ENCODE data around the gene CCDC60.

CCDC60 gene

GRCh38 chr12:119440803-119441360, 106.4 kb downstream of the CCDC60 start:
- Histone ChIP-seq H3K79me2 (no peaks in the 10 kb centered on the region), H3K9ac (no peak overlapping the region), H2AFZ (no peak overlapping the region), H3K4me3 (ENCODE audit: low read depth, low read length) (no peak overlapping the region), H3K27me3 (ENCODE audit: control insufficient read depth, insufficient read depth, low read length) (no peaks in the 10 kb centered on the region), H3K4me1 (no peaks in the 10 kb centered on the region), H3K36me3 (ENCODE audit: control insufficient read depth, insufficient read depth, low read length) (no peaks in the 10 kb centered on the region), H3K27ac (no peak overlapping the region), H3K9me3 (ENCODE audit: control insufficient read depth, low read length) (no peaks in the 10 kb centered on the region), H3K4me2 (ENCODE audit: low read length) (no peak overlapping the region)
- no peak for TF ChIP-seq CTCF (IDR thresholded peaks at IDR 0.05)

DNA sequence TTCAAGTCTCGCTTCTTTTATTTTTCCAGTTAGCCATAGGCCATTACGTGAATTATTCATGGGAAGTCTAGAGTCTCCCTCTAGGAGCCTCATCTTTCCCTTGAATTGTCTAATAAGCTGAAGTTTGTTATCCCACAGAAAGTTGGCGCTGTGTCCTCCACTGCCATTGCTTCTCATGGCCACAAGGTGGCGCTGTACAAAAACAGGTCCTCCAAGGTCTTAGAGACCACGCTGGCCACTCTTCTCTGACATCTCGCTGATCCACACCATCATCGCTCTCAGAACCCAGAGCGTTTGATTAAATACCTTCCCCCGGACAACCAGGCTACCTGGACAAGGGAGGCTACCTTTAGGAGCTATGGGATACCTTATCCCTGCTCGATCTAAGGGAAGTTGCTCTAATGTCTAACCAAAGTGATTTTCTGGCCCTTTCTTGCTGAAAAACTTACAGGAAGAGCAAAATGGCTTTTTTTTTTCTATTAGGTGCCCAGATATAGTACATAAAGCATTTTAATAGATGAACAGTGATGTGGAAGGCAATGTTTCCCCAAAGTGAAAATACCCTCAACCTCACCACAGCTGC, 110.0 kb downstream of the CCDC60 start:
- peak overlapping the region; percentile 9 for H2AFZ ChIP-seq
- H3K4me1 ChIP-seq = no peaks in the 10 kb centered on the region
- TF ChIP-seq CTCF (IDR thresholded peaks at IDR 0.05) = peak; percentile 99
- no peak overlapping the region for H3K4me2 ChIP-seq (ENCODE audit: low read length)
- no peak overlapping the region for H3K4me3 ChIP-seq (ENCODE audit: low read depth, low read length)
- no peak overlapping the region for H3K27ac ChIP-seq
- H3K9me3 ChIP-seq (ENCODE audit: control insufficient read depth, low read length) = no peaks in the 10 kb centered on the region
- H3K9ac ChIP-seq = no peak overlapping the region
- H3K36me3 ChIP-seq (ENCODE audit: control insufficient read depth, insufficient read depth, low read length) = no peaks in the 10 kb centered on the region
- H3K27me3 ChIP-seq (ENCODE audit: control insufficient read depth, insufficient read depth, low read length) = no peaks in the 10 kb centered on the region
- H3K79me2 ChIP-seq = no peaks in the 10 kb centered on the region

GRCh38 chr12:119446459-119446858, 111.9 kb downstream of the CCDC60 start:
- Histone ChIP-seq H3K27me3 (ENCODE audit: control insufficient read depth, insufficient read depth, low read length) (no peaks in the 10 kb centered on the region), H3K79me2 (no peaks in the 10 kb centered on the region), H2AFZ (no peak overlapping the region), H3K9me3 (ENCODE audit: control insufficient read depth, low read length) (no peaks in the 10 kb centered on the region), H3K9ac (no peak overlapping the region), H3K27ac (no peak overlapping the region), H3K4me1 (peaks cover under 1% of the 10 kb centered on the region), H3K4me2 (ENCODE audit: low read length) (no peak overlapping the region), H3K36me3 (ENCODE audit: control insufficient read depth, insufficient read depth, low read length) (no peaks in the 10 kb centered on the region), H3K4me3 (ENCODE audit: low read depth, low read length) (no peak overlapping the region)
- no peak for TF ChIP-seq CTCF (IDR thresholded peaks at IDR 0.05)

DNA sequence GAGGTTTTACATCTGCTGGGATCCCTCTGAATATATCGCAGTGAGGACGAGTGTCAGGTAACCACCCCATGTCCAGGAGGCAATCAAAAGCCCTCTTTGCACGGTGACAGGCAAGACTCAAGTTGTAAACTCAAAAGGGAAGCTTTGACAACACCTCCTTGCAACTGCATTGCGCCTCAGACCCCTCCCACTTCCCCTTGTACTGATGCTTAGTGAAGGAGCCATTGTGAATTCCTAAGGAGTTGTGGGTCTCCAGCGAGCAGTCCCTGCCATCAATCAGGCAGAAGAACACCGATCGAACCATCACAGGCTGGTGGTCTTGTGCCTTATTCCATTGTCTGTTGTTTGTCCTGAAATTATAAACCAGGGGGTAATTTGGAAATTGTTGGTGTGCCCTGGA, 112.6 kb downstream of the CCDC60 start:
- Histone ChIP-seq H3K9ac (no peak overlapping the region), H3K36me3 (ENCODE audit: control insufficient read depth, insufficient read depth, low read length) (no peaks in the 10 kb centered on the region), H3K9me3 (ENCODE audit: control insufficient read depth, low read length) (no peaks in the 10 kb centered on the region), H3K4me2 (ENCODE audit: low read length) (no peak overlapping the region), H3K4me1 (peaks cover 5% of the 10 kb centered on the region), H2AFZ (no peak overlapping the region), H3K27me3 (ENCODE audit: control insufficient read depth, insufficient read depth, low read length) (no peaks in the 10 kb centered on the region), H3K4me3 (ENCODE audit: low read depth, low read length) (no peak overlapping the region), H3K27ac (no peak overlapping the region), H3K79me2 (no peaks in the 10 kb centered on the region)
- TF ChIP-seq CTCF (IDR thresholded peaks at IDR 0.05) = no peak

DNA sequence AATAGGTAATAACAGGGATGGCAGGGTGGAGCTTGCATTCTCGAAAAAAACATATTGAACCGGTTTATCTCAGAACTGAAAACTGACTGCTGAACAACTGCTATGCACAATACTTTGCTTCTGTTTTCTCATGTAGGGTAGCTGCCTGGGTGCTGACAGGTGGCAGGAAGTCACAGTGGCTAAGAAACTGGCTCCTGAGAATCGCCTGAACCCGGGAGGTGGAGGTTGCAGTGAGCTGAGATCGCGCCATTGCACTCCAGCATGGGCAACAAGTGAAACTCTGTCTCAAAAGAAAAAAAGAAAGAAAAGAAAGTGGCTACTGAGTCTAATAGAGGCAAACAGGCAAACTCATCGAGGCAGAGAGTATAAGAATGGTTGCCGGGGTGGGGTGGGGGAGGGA, 113.1 kb downstream of the CCDC60 start:
- Histone ChIP-seq H3K4me1 (peaks cover 5% of the 10 kb centered on the region), H3K4me3 (ENCODE audit: low read depth, low read length) (no peak overlapping the region), H3K4me2 (ENCODE audit: low read length) (no peak overlapping the region), H3K79me2 (no peaks in the 10 kb centered on the region), H3K27me3 (ENCODE audit: control insufficient read depth, insufficient read depth, low read length) (no peaks in the 10 kb centered on the region), H3K36me3 (ENCODE audit: control insufficient read depth, insufficient read depth, low read length) (no peaks in the 10 kb centered on the region), H2AFZ (no peak overlapping the region), H3K27ac (no peak overlapping the region), H3K9me3 (ENCODE audit: control insufficient read depth, low read length) (no peaks in the 10 kb centered on the region), H3K9ac (no peak overlapping the region)
- TF ChIP-seq CTCF (IDR thresholded peaks at IDR 0.05) = no peak
